HUES6 (cell line): Measurements from ENCODE around the gene EZH2.

ENCODE experiments used
- H3K27ac ChIP-seq: 2 replicates; pipeline ENCODE4 v1.7.0; 2013; ENCODE audit warnings: low read depth, mild to moderate bottlenecking, low read length, inconsistent platforms
- H3K27me3 ChIP-seq: 2 replicates; pipeline ENCODE4 v1.6.1; 2013; ENCODE audit warnings: low read length; ENCODE audit not compliant: control insufficient read depth, insufficient read depth
- H3K36me3 ChIP-seq: 2 replicates; pipeline ENCODE4 v1.6.1; 2013; ENCODE audit warnings: low read length; ENCODE audit not compliant: control insufficient read depth, insufficient read depth
- H3K4me1 ChIP-seq: 2 replicates; pipeline ENCODE4 v1.6.1; 2013; ENCODE audit warnings: low read length; ENCODE audit not compliant: control insufficient read depth, insufficient read depth
- H3K4me3 ChIP-seq: 2 replicates; pipeline ENCODE4 v1.5.1; 2013; ENCODE audit warnings: low read depth, low read length
- H3K9ac ChIP-seq: one replicate; pipeline ENCODE4 v1.6.1; 2013; ENCODE audit warnings: mild to moderate bottlenecking, low read length
- H3K9me3 ChIP-seq: 2 replicates; pipeline ENCODE4 v1.6.1; 2013; ENCODE audit warnings: low read depth, low read length; ENCODE audit not compliant: control insufficient read depth, insufficient read depth

EZH2 gene

DNA sequence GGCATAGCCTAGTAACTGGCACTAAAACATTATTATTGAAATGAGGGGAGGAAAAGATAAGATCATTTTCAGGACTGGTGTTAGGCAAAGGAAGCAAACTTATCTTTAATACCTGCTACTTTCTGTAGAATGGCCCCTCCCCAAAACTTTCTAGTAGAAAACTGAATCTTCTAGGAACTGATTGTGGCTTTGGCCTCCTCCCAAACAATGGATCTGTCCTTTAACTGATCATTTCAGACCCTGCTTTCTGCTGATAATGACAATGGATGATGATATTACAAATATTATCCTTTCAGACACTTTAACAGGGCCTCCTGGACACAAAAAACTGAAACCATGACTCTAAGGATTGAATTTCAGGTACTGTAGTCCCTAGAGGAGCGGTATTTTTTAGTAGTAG is 55.1 kb downstream of the EZH2 start:
- Histone ChIP-seq H3K4me3 (no peak overlapping the region), H3K27me3 (no peaks in the 10 kb centered on the region), H3K9me3 (no peaks in the 10 kb centered on the region), H3K9ac (no peak overlapping the region), H3K36me3 (peaks cover 49% of the 10 kb centered on the region), H3K27ac (no peak overlapping the region), H3K4me1 (no peaks in the 10 kb centered on the region)

DNA sequence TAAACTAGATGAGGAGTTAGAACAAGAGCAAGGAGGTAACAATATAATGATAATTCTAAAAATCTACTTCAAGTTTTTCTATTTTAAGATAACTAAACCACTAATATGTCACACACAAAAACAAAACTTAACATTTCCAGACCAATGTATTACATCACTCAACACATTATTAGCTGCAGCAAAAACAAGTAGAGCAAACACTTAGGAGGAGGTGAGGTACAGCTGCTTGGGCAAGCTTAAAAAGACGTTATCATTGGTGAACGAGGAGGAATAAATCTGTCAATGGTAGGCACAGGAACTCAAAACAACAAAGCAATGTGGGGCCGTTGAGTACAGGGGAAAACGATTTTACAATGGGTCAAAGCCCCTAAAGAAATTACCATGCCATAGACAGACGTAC is 58.8 kb downstream of the EZH2 start:
- Histone ChIP-seq H3K4me1 (peaks cover under 1% of the 10 kb centered on the region; the same call in 1 of the 2 replicates), H3K9ac (no peak overlapping the region), H3K27ac (no peak overlapping the region), H3K27me3 (no peaks in the 10 kb centered on the region), H3K36me3 (peaks cover 46% of the 10 kb centered on the region), H3K9me3 (no peaks in the 10 kb centered on the region), H3K4me3 (no peak overlapping the region)

GRCh38 chr7:148824864-148825263 is 59.2 kb downstream of the EZH2 start:
- H3K9me3 ChIP-seq: no peaks in the 10 kb centered on the region
- no peak overlapping the region for H3K9ac ChIP-seq
- no peak overlapping the region for H3K4me3 ChIP-seq
- H3K36me3 ChIP-seq: peaks cover 47% of the 10 kb centered on the region
- H3K27ac ChIP-seq: no peak overlapping the region
- no peaks in the 10 kb centered on the region for H3K27me3 ChIP-seq
- peaks cover 5% of the 10 kb centered on the region; the same call in 1 of the 2 replicates for H3K4me1 ChIP-seq

GRCh38 chr7:148821422-148821821 is 62.7 kb downstream of the EZH2 start:
- H3K4me1 ChIP-seq: peaks cover 5% of the 10 kb centered on the region; the same call in 1 of the 2 replicates
- no peak overlapping the region for H3K9ac ChIP-seq
- no peaks in the 10 kb centered on the region for H3K9me3 ChIP-seq
- H3K4me3 ChIP-seq: no peak overlapping the region
- no peaks in the 10 kb centered on the region for H3K27me3 ChIP-seq
- H3K36me3 ChIP-seq: peaks cover 53% of the 10 kb centered on the region
- no peak overlapping the region for H3K27ac ChIP-seq

DNA sequence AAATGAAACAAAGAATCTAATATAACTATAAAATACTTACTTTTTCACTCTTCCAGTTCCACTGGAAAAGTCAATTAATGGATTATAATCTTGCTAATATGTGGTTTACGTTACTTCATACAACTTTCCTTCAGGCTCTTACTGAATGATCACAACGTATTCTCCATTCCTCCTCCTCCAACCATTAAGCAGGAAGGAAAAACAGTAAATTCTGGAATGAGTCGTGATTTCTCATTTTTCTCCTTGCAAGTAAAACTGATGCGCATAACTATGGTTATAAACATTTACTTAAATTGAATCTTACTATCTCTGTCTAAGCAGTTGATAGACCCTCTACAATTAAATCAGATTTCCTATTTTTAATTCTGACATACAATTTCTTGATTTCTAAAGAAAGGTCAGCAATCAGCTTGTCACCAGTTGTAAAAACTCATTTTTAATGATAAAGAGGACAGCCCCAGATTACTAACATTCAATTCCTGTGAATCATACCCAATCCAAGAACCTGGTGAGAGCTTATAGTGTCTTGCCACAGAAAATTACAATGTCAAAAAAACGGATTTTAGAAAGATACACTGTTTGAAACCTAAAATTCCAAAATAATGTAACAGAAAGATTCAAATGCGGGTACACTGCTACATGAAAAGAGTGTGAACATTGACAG is 64.3 kb downstream of the EZH2 start:
- H3K4me1 ChIP-seq: peaks cover 5% of the 10 kb centered on the region; the same call in 1 of the 2 replicates
- peak overlapping the region; percentile 41; the same call in 1 of the 2 replicates for H3K27ac ChIP-seq
- no peak overlapping the region for H3K4me3 ChIP-seq
- H3K9me3 ChIP-seq: no peaks in the 10 kb centered on the region
- peaks cover 54% of the 10 kb centered on the region for H3K36me3 ChIP-seq
- no peak overlapping the region for H3K9ac ChIP-seq
- no peaks in the 10 kb centered on the region for H3K27me3 ChIP-seq

- H3K9ac ChIP-seq: no peak overlapping the region
- no peak overlapping the region for H3K27ac ChIP-seq
- peaks cover 92% of the 10 kb centered on the region for H3K36me3 ChIP-seq
- no peaks in the 10 kb centered on the region for H3K27me3 ChIP-seq
- no peak overlapping the region for H3K4me3 ChIP-seq
- no peaks in the 10 kb centered on the region for H3K9me3 ChIP-seq
- peaks cover 5% of the 10 kb centered on the region; the same call in 1 of the 2 replicates for H3K4me1 ChIP-seq
Observed at GRCh38 chr7:148815612-148816011, 68.5 kb downstream of the EZH2 start.

- no peak overlapping the region for H3K4me3 ChIP-seq
- peaks cover 1% of the 10 kb centered on the region; the same call in 1 of the 2 replicates for H3K4me1 ChIP-seq
- no peak overlapping the region for H3K27ac ChIP-seq
- no peaks in the 10 kb centered on the region for H3K27me3 ChIP-seq
- H3K9ac ChIP-seq: no peak overlapping the region
- H3K36me3 ChIP-seq: peaks cover 94% of the 10 kb centered on the region
- H3K9me3 ChIP-seq: no peaks in the 10 kb centered on the region
Observed at GRCh38 chr7:148814922-148815559, 69.0 kb downstream of the EZH2 start.

DNA sequence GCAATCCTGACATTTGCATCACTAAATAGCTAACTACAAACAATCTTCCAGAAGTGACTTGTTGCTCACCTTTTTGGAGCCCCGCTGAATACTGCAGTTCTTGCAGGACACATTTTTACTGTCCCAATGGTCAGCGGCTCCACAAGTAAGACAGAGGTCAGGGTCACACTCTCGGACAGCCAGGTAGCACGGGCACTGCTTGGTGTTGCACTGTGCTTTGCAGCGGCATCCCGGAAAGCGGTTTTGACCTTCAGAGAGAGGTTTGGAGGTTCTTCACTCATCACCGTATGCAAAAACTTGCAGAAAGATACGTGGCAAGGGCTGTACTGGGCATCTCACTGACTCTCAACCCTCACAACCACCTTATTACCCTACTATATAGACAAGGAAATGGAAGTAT is 70.2 kb downstream of the EZH2 start:
- no peak overlapping the region for H3K4me3 ChIP-seq
- H3K36me3 ChIP-seq: peaks cover 94% of the 10 kb centered on the region
- H3K9ac ChIP-seq: no peak overlapping the region
- no peaks in the 10 kb centered on the region for H3K4me1 ChIP-seq
- no peak overlapping the region for H3K27ac ChIP-seq
- no peaks in the 10 kb centered on the region for H3K27me3 ChIP-seq
- H3K9me3 ChIP-seq: no peaks in the 10 kb centered on the region

- Histone ChIP-seq H3K27me3 (no peaks in the 10 kb centered on the region), H3K9ac (no peak overlapping the region), H3K9me3 (no peaks in the 10 kb centered on the region), H3K4me3 (no peak overlapping the region), H3K36me3 (peaks cover 96% of the 10 kb centered on the region), H3K4me1 (no peaks in the 10 kb centered on the region), H3K27ac (no peak overlapping the region)
Observed at GRCh38 chr7:148811892-148812291, 72.2 kb downstream of the EZH2 start.

- no peak overlapping the region for H3K4me3 ChIP-seq
- no peak overlapping the region for H3K27ac ChIP-seq
- H3K27me3 ChIP-seq: no peaks in the 10 kb centered on the region
- peaks cover 88% of the 10 kb centered on the region for H3K36me3 ChIP-seq
- no peaks in the 10 kb centered on the region for H3K4me1 ChIP-seq
- H3K9me3 ChIP-seq: no peaks in the 10 kb centered on the region
- no peak overlapping the region for H3K9ac ChIP-seq
Observed at GRCh38 chr7:148809856-148810255, 74.2 kb downstream of the EZH2 start.

GRCh38 chr7:148807436-148807835 is 76.7 kb downstream of the EZH2 start:
- H3K4me3 ChIP-seq: no peak overlapping the region
- peaks cover 65% of the 10 kb centered on the region for H3K36me3 ChIP-seq
- no peak overlapping the region for H3K9ac ChIP-seq
- H3K4me1 ChIP-seq: no peaks in the 10 kb centered on the region
- H3K9me3 ChIP-seq: no peaks in the 10 kb centered on the region
- no peak overlapping the region for H3K27ac ChIP-seq
- H3K27me3 ChIP-seq: no peaks in the 10 kb centered on the region
